ENCODE results near the gene KLF13.

Gene KLF13

DNA sequence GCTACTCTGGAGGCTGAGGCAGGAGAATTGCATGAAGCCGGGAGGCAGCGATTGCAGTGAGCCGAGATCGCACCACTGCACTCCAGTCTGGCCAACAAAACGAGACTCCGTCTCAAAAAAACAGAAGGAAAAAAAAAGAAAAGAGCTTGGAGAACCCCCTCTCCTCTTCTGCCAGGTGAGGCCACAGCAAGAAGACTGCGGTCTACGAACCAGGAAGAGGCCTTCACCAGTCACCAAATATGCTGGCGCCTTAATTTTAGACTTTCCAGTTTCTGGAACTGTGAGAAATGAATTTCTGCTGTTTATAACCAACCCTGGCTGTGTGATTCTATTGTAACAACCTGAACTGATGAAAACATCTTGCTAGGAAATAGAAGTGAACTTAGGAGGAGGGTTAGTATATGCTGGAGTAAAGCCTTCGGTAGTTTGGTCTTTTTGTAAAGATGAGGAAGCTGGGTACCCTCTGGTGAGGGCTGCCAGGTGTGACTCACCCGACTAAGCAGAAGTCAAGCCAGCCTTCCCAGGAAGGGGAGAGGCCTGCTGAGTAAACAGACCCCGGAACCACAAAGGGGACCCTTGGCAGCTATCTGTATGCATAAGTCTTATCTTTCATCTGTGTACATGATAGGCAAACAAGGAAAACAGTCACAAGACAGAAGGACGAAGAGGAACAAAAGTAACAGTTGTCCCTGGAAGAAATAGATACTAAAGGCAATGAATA lies 78.7 kb downstream of the KLF13 start:
- no peak for DNase-seq

DNA sequence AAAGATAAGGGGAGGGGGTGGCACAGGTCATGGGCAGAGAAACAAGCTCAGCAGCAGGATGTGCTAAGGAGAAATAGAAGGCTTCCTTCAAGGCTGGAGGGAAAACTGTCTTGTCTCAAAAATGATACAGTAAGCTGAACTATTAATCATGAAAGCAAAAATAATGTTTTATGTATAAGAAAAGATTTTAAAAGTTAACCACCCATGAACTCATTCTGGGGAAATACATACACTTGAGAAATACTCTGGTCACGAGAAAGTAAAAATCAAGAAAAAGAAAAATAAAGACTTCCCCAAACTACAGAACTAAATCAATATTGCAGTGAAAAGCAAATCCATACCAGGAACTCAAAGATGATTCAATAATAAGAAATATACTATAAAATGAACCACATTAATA lies 80.7 kb downstream of the KLF13 start:
- no peak for DNase-seq

DNA sequence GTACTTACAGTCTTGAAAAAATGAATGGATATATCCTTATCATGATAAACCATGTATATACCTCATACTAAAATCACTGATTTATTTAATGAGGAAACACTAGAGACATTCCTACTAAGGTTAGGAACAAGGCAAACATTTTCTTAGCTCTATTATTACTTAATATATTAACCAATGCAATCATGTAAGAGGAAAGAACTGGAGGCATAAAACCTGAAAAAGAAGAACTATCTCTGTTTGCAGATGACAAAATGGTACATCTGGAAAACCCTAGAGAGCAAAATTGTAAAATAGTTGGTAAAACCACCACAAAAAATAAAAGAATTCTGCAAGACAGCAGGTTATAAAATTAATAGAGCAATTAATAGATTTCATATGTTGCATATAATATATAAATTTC lies 81.2 kb downstream of the KLF13 start:
- no peak for DNase-seq

DNA sequence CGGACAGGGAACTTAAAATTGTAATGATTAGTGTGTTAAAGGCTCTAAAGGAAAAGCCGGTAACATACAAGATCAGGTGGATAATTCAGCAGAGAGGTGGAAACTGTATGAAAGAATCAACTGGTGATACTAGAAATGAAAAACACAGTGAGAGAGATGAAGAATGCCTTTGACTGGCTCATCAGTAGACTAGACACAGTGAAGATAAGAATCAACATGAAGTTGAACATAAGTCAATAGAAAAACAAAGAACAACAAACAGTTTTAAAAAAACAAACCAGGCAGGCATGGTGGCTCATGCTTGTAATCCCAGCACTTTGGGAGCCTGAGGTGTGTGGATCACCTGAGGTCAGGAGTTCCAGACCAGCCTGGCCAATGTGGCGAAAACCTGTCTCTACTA lies 82.1 kb downstream of the KLF13 start:
- DNase-seq: no peak

DNA sequence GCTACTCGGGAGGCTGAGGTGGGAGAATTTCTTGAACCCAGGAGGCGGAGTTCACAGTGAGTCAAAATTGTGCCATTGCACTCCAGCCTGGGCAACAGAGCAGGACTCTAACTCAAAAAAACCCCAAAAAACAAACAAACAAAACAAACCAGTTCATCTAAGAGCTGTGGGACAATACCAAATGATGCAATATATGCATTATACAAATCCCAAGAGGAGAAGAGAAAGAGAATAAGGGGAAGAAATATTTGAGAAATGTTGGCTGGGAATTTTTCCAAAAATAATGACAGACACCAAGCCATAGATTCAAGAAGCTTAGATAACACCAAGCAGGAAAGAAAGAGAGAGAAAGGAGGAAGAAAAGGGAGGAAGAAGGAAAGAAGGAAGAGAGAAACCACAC lies 82.5 kb downstream of the KLF13 start:
- no peak for DNase-seq

DNA sequence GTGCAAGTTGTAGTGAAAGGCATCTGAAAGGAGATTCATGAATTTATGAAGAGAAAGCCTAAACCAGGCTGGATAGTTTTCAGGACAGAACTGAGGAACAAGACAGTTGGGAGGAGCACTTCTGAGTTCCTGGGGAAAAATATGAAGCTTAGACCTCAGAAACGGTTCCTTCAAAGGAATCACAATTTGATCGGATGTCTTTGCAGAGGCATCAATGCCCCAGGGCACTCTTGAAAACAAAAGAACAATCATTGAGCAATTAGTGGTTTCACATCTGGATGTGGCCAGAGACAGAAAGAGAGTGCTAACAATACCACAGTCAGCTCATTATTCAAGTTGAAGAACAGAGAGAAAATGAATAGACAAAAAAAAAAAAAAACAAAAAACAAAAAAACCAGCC lies 86.2 kb downstream of the KLF13 start:
- no peak for DNase-seq

DNA sequence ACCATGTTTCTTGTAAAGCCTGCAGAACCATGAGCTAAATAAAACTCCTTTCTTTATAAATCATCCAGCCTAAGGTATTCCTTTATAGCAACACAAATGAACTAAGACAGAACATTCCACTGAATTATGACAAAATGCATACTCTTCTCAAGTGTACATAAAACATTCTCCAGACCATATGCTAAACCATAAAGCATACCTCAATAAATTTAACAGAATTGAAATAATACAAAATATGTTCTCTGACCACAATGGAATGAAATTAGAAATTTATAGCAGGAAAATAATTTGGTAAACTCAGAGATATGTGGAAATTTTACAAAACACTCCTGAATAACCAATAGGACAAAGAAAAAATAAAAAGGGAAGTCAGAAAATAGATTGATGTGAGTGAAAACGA lies 88.6 kb downstream of the KLF13 start:
- no peak for DNase-seq

DNA sequence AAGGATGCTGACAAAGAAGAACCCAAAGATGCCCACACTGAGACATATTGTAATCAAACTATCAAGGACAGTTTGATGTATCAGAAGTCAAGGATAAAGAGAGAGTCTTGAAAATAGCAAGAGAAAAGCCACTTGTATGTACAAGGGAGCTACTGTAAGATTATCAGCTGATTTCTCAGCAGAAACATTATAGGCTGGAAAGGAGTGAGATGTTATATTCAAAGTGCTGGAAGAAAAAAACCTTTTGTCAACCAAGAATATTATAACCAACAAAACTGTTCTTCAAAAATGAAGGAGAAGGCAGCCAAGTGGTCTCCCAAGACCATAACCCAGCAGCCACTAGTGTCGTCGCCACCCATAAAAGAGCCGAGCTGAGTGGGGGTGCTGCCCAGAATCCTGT lies 93.2 kb downstream of the KLF13 start:
- no peak for DNase-seq

DNA sequence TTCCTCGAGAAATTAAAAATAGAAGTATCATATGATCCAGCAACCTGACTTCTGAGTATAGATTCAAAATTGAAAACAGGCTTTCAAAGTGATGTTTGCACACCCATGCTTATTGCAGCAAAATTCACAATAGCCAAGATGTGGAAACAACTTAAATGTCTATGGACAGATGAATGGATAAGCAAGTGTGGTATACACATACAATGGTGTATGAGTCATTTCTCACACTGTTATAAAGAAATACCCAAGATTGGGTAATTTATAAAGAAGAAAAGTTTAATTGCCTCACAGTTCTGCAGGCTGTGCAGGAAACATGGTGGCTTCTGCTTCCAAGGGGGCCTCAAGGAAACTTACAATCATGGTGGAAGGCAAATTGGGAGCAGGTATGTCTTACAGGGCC lies 100.8 kb downstream of the KLF13 start:
- no peak for DNase-seq

All from activated effector memory CD4-positive, alpha-beta T cell treated with Interleukin-2 at 50 U/mL for 16 hours (primary cell).